Caco-2 (cell line): ENCODE measurements around the gene SEMA4D. TPM values are rescaled to one million over a fixed set of nuclear protein-coding genes. Genes with fewer than 3 reads are reported as not detected.

ENCODE experiments used
- BruUV-seq: library from RNA; stranded (reverse); fragments of 400-500 nt; replicated peaks from 2 replicates; lab custom pipeline; 2021; lab: Mats Ljungman, UMichigan
- CTCF ChIA-PET: fragments of 300-600 bp; sonication (Branson Sonifier 250); formaldehyde crosslinking; loops from one replicate; lab custom pipeline; 2022; ENCODE audit warnings: antibody characterized with exemption; lab: Charles Lee
- POLR2A ChIA-PET: fragments of 300-600 bp; sonication (Branson Sonifier 250); formaldehyde crosslinking; loops from one replicate; lab custom pipeline; 2022; ENCODE audit warnings: antibody characterized with exemption; lab: Charles Lee
- DNase-seq, 2 experiments: peaks; one replicate each; pipeline versions ENCODE4 v3.0.0 to v3.0.0-alpha.2; 2020 to 2022
- H3K27me3 ChIP-seq: replicated peaks from 2 replicates; pipeline ENCODE4 v1.6.0; 2011; ENCODE audit warnings: low read length; ENCODE audit not compliant: control insufficient read depth, insufficient read depth
- H3K36me3 ChIP-seq: 2 replicates; pipeline ENCODE4 v1.5.1; 2011; ENCODE audit warnings: low read length; ENCODE audit not compliant: control insufficient read depth, insufficient read depth
- H3K4me1 ChIP-seq: fragments of 250-450 bp; sonication (Bioruptor Pico); 2 replicates; pipeline ENCODE4 v1.5.1; 2020; ENCODE audit warnings: mild to moderate bottlenecking
- H3K4me3 ChIP-seq: 2 replicates; pipeline ENCODE4 v1.5.1; 2011; ENCODE audit warnings: low read depth, mild to moderate bottlenecking, control low read depth, low read length
- H3K9me3 ChIP-seq: fragments of 250-450 bp; sonication (Bioruptor Pico); 2 replicates; pipeline ENCODE4 v1.5.1; 2020; ENCODE audit warnings: mild to moderate bottlenecking, moderate library complexity
- H3K27ac Mint-ChIP-seq: one replicate; pipeline ENCODE4 v1.8.0; 2022; ENCODE audit warnings: mixed read lengths; ENCODE audit not compliant: unreplicated experiment
- H3K27me3 Mint-ChIP-seq: one replicate; pipeline ENCODE4 v1.8.0; 2022; ENCODE audit warnings: mixed read lengths; ENCODE audit not compliant: insufficient read depth, unreplicated experiment
- H3K36me3 Mint-ChIP-seq: one replicate; pipeline ENCODE4 v1.8.0; 2022; ENCODE audit warnings: mild to moderate bottlenecking, mixed read lengths; ENCODE audit not compliant: insufficient read depth, unreplicated experiment
- H3K4me1 Mint-ChIP-seq: one replicate; pipeline ENCODE4 v1.8.0; 2022; ENCODE audit warnings: low read depth, mixed read lengths; ENCODE audit not compliant: unreplicated experiment
- H3K4me3 Mint-ChIP-seq: one replicate; pipeline ENCODE4 v1.8.0; 2022; ENCODE audit warnings: mild to moderate bottlenecking, moderate library complexity, mixed read lengths; ENCODE audit not compliant: unreplicated experiment
- H3K9me3 Mint-ChIP-seq: one replicate; pipeline ENCODE4 v1.8.0; 2022; ENCODE audit warnings: mixed read lengths; ENCODE audit not compliant: unreplicated experiment
- intact Hi-C: fragments of 100-400 bp; cut with micrococcal nuclease; formaldehyde crosslinking; loops from one replicate; pipeline ENCODE4 v1.10.0; 2022; ENCODE audit not compliant: unreplicated experiment
- total RNA-seq: library from RNA; stranded (reverse); gene quantifications from 2 replicates; pipeline ENCODE4 v1.2.3, GENCODE V29; 2022
- TF ChIP-seq, protein P1 (sequence below), 2 experiments: fragments of 200-600 bp in 1 of 2; IDR thresholded peaks; 1 replicate in 1 of 2; 2 replicates in 1 of 2; pipeline versions ENCODE4 v1.5.1 to v1.8.0; 2011 to 2022; ENCODE audit warnings: antibody characterized with exemption in 1 of 2, control low read depth in 1 of 2, inconsistent platforms in 1 of 2, low read depth in 1 of 2, low read length in 1 of 2, mild to moderate bottlenecking in 1 of 2, moderate library complexity in 1 of 2; ENCODE audit not compliant: insufficient read depth in 1 of 2, severe bottlenecking in 1 of 2, unreplicated experiment in 1 of 2

Gene SEMA4D
- total RNA-seq, 1 experiment from 2014 or later, result 17.1 TPM

DNA sequence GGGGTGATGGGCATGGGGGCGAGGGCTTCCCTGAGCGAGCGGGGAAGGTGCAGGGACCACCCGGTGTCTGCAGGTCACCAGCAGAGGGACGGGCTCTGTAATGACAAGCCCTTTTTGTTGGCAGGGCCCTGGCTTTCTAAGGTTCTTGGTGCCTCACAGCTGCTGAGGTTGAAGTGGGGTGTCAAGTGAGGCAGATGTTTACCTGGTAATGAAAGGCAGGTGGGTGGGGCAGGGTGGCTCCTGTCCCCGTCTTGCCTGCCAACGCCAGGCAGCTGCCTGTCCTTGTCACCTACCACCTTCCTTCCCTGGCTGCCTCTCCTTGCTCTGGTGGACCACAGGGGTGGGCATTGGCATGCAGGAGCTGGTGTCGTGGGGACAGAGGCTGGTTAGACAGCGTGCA is 41.0 kb upstream of the SEMA4D start:
- POLR2A ChIA-PET, result no interaction called here
- H3K27ac Mint-ChIP-seq, result no peak overlapping the region
- H3K4me3 ChIP-seq, result no peak overlapping the region
- no peak overlapping the region for H3K4me3 Mint-ChIP-seq
- TF ChIP-seq, protein P1, sequence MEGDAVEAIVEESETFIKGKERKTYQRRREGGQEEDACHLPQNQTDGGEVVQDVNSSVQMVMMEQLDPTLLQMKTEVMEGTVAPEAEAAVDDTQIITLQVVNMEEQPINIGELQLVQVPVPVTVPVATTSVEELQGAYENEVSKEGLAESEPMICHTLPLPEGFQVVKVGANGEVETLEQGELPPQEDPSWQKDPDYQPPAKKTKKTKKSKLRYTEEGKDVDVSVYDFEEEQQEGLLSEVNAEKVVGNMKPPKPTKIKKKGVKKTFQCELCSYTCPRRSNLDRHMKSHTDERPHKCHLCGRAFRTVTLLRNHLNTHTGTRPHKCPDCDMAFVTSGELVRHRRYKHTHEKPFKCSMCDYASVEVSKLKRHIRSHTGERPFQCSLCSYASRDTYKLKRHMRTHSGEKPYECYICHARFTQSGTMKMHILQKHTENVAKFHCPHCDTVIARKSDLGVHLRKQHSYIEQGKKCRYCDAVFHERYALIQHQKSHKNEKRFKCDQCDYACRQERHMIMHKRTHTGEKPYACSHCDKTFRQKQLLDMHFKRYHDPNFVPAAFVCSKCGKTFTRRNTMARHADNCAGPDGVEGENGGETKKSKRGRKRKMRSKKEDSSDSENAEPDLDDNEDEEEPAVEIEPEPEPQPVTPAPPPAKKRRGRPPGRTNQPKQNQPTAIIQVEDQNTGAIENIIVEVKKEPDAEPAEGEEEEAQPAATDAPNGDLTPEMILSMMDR (IDR thresholded peaks at IDR 0.05; ENCODE audit: insufficient read depth in 1 of 2, low read depth in 1 of 2, low read length in 1 of 2, severe bottlenecking in 1 of 2, unreplicated experiment in 1 of 2), result no peak
- no TSS peak for BruUV-seq
- H3K4me1 Mint-ChIP-seq, result no peaks in the 10 kb centered on the region
- no peaks in the 10 kb centered on the region for H3K9me3 Mint-ChIP-seq
- no peaks in the 10 kb centered on the region for H3K36me3 Mint-ChIP-seq
- no peaks in the 10 kb centered on the region for H3K36me3 ChIP-seq
- intact Hi-C loops, result no loop called here
- CTCF ChIA-PET, result interaction anchor here (0.8 kb wide), 1 partner anchor 10 kb away, joined by 3 read pairs; no protein-coding TSS in a partner anchor
- H3K27me3 ChIP-seq, result no peaks in the 10 kb centered on the region
- no peak for DNase-seq
- no peaks in the 10 kb centered on the region for H3K27me3 Mint-ChIP-seq
- H3K4me1 ChIP-seq, result no peaks in the 10 kb centered on the region
- no peaks in the 10 kb centered on the region for H3K9me3 ChIP-seq

DNA sequence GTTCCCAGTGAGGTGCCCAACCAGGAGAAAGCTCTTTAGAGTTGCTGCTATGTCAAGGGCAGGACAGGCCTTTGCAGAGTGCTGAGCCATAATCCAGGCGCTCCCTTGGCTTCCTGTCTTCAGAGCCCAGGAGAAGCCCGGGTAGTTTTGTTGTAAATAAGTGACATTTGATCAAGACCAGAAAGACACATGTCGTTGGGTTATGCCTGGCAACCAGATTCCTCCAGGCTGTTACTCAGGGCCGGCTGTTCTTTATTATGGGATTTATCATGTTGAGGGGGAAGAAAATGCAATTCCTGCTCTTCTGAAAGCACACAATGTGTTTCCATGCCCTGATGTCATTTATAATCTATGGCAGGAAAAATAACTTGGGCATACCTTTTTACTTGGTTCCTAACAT is 39.3 kb upstream of the SEMA4D start:
- Histone ChIP-seq H3K4me3 (no peak overlapping the region), H3K36me3 (no peaks in the 10 kb centered on the region), H3K27me3 (no peaks in the 10 kb centered on the region), H3K4me1 (0 out of 2 replicates have a peak, but pooled peaks cover 3% of the 10 kb centered on the region), H3K9me3 (no peaks in the 10 kb centered on the region)
- Mint-ChIP-seq H3K36me3 (no peaks in the 10 kb centered on the region), H3K9me3 (no peaks in the 10 kb centered on the region), H3K27me3 (no peaks in the 10 kb centered on the region), H3K4me1 (no peaks in the 10 kb centered on the region), H3K4me3 (no peak overlapping the region), H3K27ac (no peak overlapping the region)
- intact Hi-C loops, result no loop called here
- TF ChIP-seq, protein P1 (IDR thresholded peaks at IDR 0.05; ENCODE audit: insufficient read depth in 1 of 2, low read depth in 1 of 2, low read length in 1 of 2, severe bottlenecking in 1 of 2, unreplicated experiment in 1 of 2), result no peak
- DNase-seq, result no peak
- CTCF ChIA-PET, result no interaction called here
- POLR2A ChIA-PET, result no interaction called here
- no TSS peak for BruUV-seq

DNA sequence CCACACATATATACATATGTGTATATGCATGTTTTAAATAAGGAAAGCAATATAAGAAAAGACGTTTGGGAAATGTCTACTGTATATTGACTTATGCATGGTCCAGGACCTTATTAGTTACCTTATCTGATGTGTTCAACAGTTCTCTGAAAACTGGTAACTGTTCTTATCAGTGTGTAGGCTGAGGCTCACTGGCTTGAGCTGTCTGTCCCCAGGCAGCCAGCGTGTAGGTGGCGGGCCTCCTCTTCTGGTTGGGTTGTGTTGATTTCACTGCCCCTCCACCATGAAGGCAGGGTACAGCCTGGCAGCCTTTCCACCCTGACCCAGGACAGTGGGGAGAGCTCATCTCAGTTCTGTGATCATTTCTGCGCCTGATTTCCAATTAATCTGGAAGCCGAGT is 38.7 kb upstream of the SEMA4D start:
- no peak overlapping the region for H3K4me3 ChIP-seq
- H3K27me3 Mint-ChIP-seq, result no peaks in the 10 kb centered on the region
- H3K9me3 Mint-ChIP-seq, result no peaks in the 10 kb centered on the region
- H3K4me1 Mint-ChIP-seq, result no peaks in the 10 kb centered on the region
- CTCF ChIA-PET, result no interaction called here
- TF ChIP-seq, protein P1 (IDR thresholded peaks at IDR 0.05; ENCODE audit: insufficient read depth in 1 of 2, low read depth in 1 of 2, low read length in 1 of 2, severe bottlenecking in 1 of 2, unreplicated experiment in 1 of 2), result no peak
- DNase-seq, result no peak
- POLR2A ChIA-PET, result no interaction called here
- BruUV-seq, result no TSS peak
- H3K36me3 Mint-ChIP-seq, result no peaks in the 10 kb centered on the region
- intact Hi-C loops, result no loop called here
- H3K36me3 ChIP-seq, result no peaks in the 10 kb centered on the region
- no peak overlapping the region for H3K27ac Mint-ChIP-seq
- no peaks in the 10 kb centered on the region for H3K9me3 ChIP-seq
- 0 out of 2 replicates have a peak, but pooled peaks cover 3% of the 10 kb centered on the region for H3K4me1 ChIP-seq
- H3K27me3 ChIP-seq, result no peaks in the 10 kb centered on the region
- H3K4me3 Mint-ChIP-seq, result no peak overlapping the region
